Neural progenitor cell (in vitro differentiated cells): ENCODE results near the gene ZNF488.

Experiments
- CTCF ChIP-seq: fragments of 200-600 bp; sonication (generic); IDR thresholded peaks from 2 replicates; pipeline ENCODE4 v1.5.1; 2017; ENCODE audit warnings: antibody characterized with exemption, mild to moderate bottlenecking
- EZH2phosphoT487 ChIP-seq: fragments of 200-600 bp; sonication (generic); IDR thresholded peaks from 2 replicates; pipeline ENCODE4 v1.6.1; 2017; ENCODE audit warnings: antibody characterized with exemption

GRCh38 chr10:47418321-47418720 is 34.2 kb upstream of the ZNF488 start:
- TF ChIP-seq CTCF: no peak
- TF ChIP-seq EZH2phosphoT487: no peak
